GM12873 (cell line): ENCODE results near the gene GAST.

Experiments used
- TF ChIP-seq, protein P1 (sequence below): IDR thresholded peaks from 2 replicates; pipeline ENCODE4 v1.5.1; 2012; ENCODE audit warnings: low read depth, mild to moderate bottlenecking, moderate library complexity, low read length, control low read depth; ENCODE audit not compliant: insufficient read depth; ENCODE audit errors: missing control alignments

The GAST gene

DNA sequence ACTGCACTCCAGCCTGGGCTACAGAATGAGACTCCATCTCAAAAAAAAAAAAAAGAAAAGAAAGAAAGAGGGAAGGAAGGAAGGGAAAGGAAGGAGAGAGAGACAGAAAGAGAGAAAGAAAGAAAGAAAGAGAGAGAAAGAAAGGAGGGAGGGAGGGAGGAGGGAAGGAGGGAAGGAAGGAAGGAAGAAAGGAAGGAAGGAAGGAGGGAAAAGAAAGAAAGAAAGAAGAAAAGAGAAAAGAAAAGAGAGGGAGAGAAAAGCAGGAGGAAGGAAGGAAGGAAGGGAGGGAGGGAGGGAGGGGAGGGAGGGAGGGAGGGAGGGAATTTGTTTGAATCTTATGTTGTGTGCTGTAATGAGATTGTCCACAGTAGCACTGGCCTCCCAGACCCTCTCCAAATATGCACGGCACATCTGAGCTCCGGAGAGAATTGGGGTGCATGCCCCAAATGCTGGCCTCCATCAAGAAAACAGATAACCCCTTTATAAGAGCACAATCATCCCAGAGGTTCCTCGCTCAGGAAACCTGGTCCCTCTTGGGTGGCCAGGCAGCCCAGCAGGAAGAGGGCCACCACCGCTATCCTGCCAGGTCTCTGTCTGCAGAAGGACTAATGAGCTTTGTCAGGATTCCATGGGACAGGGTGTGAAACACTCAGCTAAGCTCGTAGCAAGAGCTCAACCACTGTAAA lies 32.2 kb upstream of the GAST start:
- TF ChIP-seq, protein P1, sequence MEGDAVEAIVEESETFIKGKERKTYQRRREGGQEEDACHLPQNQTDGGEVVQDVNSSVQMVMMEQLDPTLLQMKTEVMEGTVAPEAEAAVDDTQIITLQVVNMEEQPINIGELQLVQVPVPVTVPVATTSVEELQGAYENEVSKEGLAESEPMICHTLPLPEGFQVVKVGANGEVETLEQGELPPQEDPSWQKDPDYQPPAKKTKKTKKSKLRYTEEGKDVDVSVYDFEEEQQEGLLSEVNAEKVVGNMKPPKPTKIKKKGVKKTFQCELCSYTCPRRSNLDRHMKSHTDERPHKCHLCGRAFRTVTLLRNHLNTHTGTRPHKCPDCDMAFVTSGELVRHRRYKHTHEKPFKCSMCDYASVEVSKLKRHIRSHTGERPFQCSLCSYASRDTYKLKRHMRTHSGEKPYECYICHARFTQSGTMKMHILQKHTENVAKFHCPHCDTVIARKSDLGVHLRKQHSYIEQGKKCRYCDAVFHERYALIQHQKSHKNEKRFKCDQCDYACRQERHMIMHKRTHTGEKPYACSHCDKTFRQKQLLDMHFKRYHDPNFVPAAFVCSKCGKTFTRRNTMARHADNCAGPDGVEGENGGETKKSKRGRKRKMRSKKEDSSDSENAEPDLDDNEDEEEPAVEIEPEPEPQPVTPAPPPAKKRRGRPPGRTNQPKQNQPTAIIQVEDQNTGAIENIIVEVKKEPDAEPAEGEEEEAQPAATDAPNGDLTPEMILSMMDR = no peak

DNA sequence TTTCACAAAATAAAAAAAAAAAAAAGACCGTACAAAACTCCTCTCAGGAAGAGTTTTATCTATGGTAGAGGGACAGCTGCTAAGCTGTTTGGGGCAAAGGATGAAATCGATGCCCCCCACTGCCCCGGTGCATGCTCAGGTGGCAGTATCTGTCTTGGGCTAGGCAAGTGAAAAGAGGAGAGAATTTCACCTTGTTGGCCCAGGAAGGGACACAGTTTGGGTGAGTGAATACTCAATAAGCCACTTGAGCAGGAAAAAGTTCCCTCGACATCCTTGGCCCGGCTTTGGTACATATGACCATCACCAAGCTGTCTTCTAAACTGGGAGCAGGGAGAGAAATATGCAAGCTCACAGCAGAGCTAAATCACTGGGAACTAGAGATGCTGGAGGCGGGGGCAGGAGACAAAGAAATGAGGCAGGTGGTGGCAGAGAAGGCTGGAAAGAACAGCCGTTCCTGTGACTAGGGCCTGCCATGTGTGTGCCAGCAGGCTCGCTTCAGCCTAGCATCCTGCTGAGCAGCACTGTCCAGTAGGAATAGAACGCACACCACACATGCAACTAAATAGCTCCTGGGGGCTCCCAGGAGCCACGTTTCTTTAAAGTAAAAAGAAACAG lies 31.6 kb upstream of the GAST start:
- TF ChIP-seq, protein P1 = no peak

DNA sequence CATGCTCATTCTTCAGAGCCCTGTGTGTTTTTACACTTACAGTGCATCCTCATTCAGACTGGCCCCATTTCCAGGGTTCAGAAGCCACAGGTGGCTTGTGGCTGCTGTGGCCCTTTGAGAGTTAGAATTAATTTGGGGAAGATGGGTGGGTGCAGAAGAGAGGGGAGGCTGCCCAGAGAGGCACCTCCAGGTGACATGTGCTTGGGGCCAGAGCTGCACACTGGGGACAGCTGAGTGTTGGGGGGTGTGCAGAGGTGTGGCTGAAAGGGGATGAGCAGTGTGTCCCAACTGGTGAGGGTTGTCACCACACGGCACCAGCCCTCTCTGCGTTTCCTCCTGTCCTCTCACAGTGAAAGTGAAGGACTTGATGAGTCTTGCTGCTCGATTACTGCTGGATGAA lies 30.4 kb upstream of the GAST start:
- TF ChIP-seq, protein P1 = no peak

DNA sequence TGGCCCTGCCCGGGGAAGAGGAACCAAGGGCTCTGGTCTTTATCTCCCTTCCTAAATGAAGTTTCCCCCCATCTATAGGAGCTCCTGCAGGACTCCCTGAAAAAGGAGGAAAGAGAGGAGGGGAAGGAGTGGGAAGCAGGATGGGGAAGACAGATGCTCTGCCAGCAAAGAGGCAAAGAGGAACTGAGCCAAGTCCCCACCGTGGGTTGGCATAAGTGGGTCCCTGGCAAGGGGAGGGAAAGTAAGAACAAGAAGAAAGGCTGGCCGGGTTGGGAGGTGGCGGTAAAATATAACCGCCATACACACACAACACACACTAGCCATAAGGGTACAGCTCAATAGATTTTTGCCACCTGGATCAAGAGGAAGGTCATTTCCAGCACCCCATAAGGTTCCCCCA lies 29.5 kb upstream of the GAST start:
- TF ChIP-seq, protein P1 = no peak

DNA sequence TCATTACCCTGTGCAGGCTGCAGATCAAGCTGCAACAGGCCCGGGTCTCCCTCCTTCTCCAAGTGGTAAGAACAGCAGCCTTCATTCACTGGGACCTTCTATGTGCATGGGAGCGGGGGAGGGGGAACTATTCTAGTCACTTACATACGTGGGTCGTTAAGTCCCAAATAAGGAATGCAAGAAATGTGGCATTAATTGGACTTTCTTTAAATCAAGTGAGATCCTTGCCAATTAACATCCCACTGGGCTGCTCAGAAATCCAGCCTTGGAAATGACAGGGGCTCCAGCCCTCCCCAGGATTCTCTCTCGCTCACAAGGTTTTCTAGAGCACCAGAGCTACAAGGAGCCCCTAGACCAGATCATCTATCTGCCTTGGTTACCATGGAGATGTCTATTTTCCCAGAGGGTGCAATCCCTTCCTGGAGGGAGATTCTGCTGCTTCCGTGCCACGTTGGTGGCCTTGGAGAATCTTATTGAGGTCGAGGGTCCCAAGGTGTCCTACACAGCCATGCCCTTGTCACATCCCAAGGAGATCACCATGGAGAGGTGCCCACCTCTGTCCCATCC lies 28.6 kb upstream of the GAST start:
- TF ChIP-seq, protein P1 = no peak

DNA sequence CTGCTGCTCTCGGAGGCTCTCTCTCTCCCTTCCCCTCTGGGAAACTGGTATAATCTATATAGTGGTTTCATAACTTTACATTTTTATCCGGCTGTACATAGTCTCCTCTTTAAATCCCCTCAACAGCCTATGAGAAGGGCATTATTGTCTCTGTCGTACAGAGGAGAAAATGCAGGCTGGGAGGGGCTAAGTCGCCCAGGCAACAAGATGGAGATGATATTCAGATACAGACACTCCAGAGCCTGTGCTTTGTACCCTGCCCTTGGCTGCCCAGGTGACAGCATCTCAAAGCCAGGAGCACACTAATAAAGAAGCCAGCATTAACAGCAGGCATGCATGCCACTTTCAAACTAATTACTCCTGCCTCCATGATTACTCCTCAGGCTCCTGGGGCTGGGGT lies 28.1 kb upstream of the GAST start:
- TF ChIP-seq, protein P1 = no peak

DNA sequence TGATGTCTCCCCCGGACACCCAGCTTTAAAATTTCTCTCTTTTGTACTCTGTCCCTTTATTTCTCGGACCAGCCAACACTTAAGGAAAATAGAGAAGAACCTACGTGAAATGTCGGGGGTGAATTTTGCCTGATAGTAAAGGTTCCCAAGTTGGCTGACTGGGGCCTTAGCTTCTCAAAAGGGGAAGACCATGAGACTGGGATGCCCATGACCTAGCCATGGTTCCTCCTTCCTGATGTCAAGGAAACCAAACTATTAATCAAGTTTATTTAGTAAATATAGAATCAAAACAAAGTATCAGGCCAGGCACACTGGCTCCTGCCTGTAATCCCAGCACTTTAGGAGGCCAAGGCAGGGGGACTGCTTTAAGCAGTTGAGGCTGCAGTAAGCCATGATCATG lies 25.9 kb upstream of the GAST start:
- TF ChIP-seq, protein P1 = no peak
